Ovary (tissue), 10 donors: Measurements from ENCODE around the gene ST3GAL6. TPM values are rescaled to one million over a fixed set of nuclear protein-coding genes. Genes with fewer than 3 reads are reported as not detected.

Experiments used
- DNase-seq, 5 donors: peaks; one replicate each; pipeline ENCODE4 v3.0.0-alpha.2; 2019 to 2020
- H3K27ac ChIP-seq, 2 donors: fragments of 200-600 bp; one replicate each; pipeline versions ENCODE4 v1.5.1 to v1.8.0; 2019 to 2022
- H3K27me3 ChIP-seq: fragments of 200-600 bp; one replicate; pipeline ENCODE4 v1.8.0; 2022
- H3K36me3 ChIP-seq: fragments of 200-600 bp; sonication (generic); one replicate; pipeline ENCODE4 v1.5.1; 2019
- H3K4me1 ChIP-seq: one replicate; pipeline ENCODE4 v1.8.1; 2013; ENCODE audit warnings: mild to moderate bottlenecking, moderate library complexity; ENCODE audit not compliant: insufficient read depth
- H3K4me3 ChIP-seq: fragments of 200-600 bp; sonication (generic); one replicate; pipeline ENCODE4 v1.5.1; 2017
- H3K9me3 ChIP-seq, 2 donors: fragments of 200-600 bp in 1 of 2; sonication (generic) in 1 of 2; one replicate each; pipeline versions ENCODE4 v1.5.1 to v1.8.1; 2013 to 2019; ENCODE audit warnings: mild to moderate bottlenecking in 1 of 2, moderate library complexity in 1 of 2
- CTCF ChIP-seq, 3 donors: fragments of 450-650 bp in 2 of 3; fragments of 200-600 bp in 1 of 3; IDR thresholded peaks; one replicate each; pipeline versions ENCODE4 v1.5.1 to v1.8.0; 2016 to 2022; ENCODE audit warnings: antibody characterized with exemption in 3 of 3, mild to moderate bottlenecking in 1 of 3
- EP300 ChIP-seq: sonication (generic); formaldehyde crosslinking; IDR thresholded peaks from one replicate; pipeline ENCODE4 v1.6.1; 2017; ENCODE audit warnings: antibody characterized with exemption
- POLR2A ChIP-seq: fragments of 450-650 bp; IDR thresholded peaks from one replicate; pipeline ENCODE4 v1.6.1; 2017; ENCODE audit warnings: antibody characterized with exemption, mild to moderate bottlenecking, moderate library complexity
- WGBS, 3 donors: extraction: QIAGEN DNeasy Blood & Tissue Kit in 1 of 3; methylation state at CpG; one replicate each; pipeline versions ENCODE4 v1.1.5 to v1.1.7; 2013 to 2017; 5-methylcytosine and 5-hydroxymethylcytosine counted together
- intact Hi-C, 4 donors: fragments of 100-400 bp; cut with DNase I; formaldehyde crosslinking; loops; one replicate each; pipeline versions ENCODE4 v1.11.0 to v1.15.1; 2022 to 2023
- long read RNA-seq, 3 donors: library from polyadenylated mRNA in 2 of 3; unstranded in 2 of 3; transcript quantifications; one replicate each; pipeline ENCODE4 v2.0.0 and lab custom pipeline, GENCODE V29; 2021 to 2026
- polyA plus RNA-seq, 2 donors: library from polyadenylated mRNA; stranded (reverse); fragments of 200-250 nt in 1 of 2; fragments of 350-450 nt in 1 of 2; fragmentation: Illumina TruSeq in 1 of 2; extraction: RNeasy Lipid Tissue Mini Kit (QIAGEN cat#74804) in 1 of 2; gene quantifications; one replicate each; pipeline ENCODE4 v1.2.3, GENCODE V29; 2013 to 2014
- total RNA-seq, 7 donors: library from RNA; depleted of rRNA in 2 of 7; stranded (reverse); fragments of >200 nt in 2 of 7; fragmentation: NEBNext Ultra II Directional in 3 of 7; extraction: Animal tissue kit (Norgen Biotek cat#: 25700) in 3 of 7; gene quantifications; one replicate each; pipeline versions ENCODE4 v1.1.0 to v1.2.4, GENCODE V29; 2016 to 2023
- donor health status: DM: no; HTN: no; CAD: no; lungs with moderate emphysema.
- donor health status: DM: no; HTN: no; CAD: no.
- donor health status: Bipolar disorder and iron deficiency.
- donor health status: DM: yes; HTN: yes; CAD: no.
- donor health status: DM: no; HTN: no; CAD: no.
- donor health status: DM: yes; HTN: yes; CAD: no.

The ST3GAL6 gene
- total RNA-seq, result 10 to 100 TPM in 2 of 7 donors, 1 to 10 TPM in 5; 1.9 to 16.7 (median 3.7) TPM
- polyA plus RNA-seq, result 1 to 10 TPM; 2.0 to 4.4 TPM
- long read RNA-seq, donor 1, partial matches to known transcripts, result 0 of 11 reads
- long read RNA-seq, donor 1, other reads (novel, unspliced or antisense), result 6 of 11 reads
- long read RNA-seq, donor 2, partial matches to known transcripts, result 25 of 30 reads
- long read RNA-seq, donor 2, other reads (novel, unspliced or antisense), result 5 of 30 reads
- long read RNA-seq, donor 3, partial matches to known transcripts, result 0 of 8 reads
- long read RNA-seq, donor 3, other reads (novel, unspliced or antisense), result 5 of 8 reads

DNA sequence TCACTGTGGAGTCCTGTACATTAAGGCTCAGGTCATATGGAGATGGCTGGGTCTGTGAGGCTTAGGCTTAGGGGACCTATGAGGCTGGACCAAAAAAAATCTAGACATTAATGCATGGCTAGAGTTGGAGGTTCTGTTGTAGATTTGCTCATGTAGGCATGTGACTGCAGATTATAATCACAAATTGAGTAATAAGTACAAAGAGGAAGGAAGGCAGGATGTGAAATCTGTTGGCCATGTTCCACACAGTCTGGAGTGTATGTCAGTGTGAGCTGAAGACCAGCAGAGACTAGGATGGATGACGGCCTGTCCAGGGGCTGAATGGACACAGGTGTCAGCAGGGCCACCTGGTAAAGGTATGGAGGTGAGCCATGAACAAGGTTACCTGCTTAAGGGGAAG lies at the start of gene ST3GAL6:
TSS of gene ST3GAL6 (plus strand) at position 265 of the 400 bp plus-strand sequence. CDS start 5,101 bp downstream, outside the sequence.
- intact Hi-C loops, result no loop called here
- H3K4me1 ChIP-seq, result peaks cover 4% of the 10 kb centered on the region
- no peak within 1 kb of the TSS for H3K4me3 ChIP-seq
- no peaks in the 10 kb centered on the region for H3K27me3 ChIP-seq
- TF ChIP-seq POLR2A (no peak), CTCF (IDR thresholded peaks at IDR 0.05) (no peak), EP300 (no peak)
- H3K9me3 ChIP-seq, result no peaks in the 10 kb centered on the region
- 70 to 80% (median 72%) methylated on average over 1 of the region's 1 CpG for WGBS, 3 donors
- no peak for DNase-seq
- H3K27ac ChIP-seq, result no peak within 1 kb of the TSS
- no peaks in the 10 kb centered on the region for H3K36me3 ChIP-seq

- Histone ChIP-seq H3K4me1 (peaks cover 4% of the 10 kb centered on the region), H3K27ac (no peak overlapping the region), H3K4me3 (no peak overlapping the region), H3K27me3 (no peaks in the 10 kb centered on the region), H3K9me3 (no peaks in the 10 kb centered on the region), H3K36me3 (no peaks in the 10 kb centered on the region)
- intact Hi-C loops, result no loop called here
- DNase-seq, result no peak
- 78 to 83% (median 80%) methylated on average over 3 of the region's 3 CpGs for WGBS, 3 donors
- TF ChIP-seq EP300, result no peak
- no peak for TF ChIP-seq POLR2A
- TF ChIP-seq CTCF (IDR thresholded peaks at IDR 0.05), result no peak
Observed at GRCh38 chr3:98713984-98714383, 49.2 kb upstream of the ST3GAL6 start.

DNA sequence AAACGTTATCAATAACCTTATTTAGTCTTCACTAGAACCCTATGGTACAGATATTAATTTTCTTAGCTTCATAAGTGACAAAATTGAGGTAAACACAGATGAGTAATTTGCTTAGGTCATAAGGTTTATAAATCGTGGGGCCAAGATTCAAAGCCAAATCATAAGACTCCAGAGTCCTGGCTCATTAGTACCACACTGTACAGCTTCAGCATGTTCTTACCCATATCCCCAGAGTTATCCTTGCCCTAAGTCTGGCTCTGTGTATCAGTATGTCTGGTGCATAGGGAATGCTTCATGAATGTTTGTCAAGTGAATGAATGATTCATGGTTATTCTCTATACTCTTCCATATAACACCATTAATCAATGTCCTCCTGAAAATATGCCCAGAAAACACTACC lies 45.6 kb upstream of the ST3GAL6 start:
- no peak overlapping the region for H3K4me3 ChIP-seq
- H3K27me3 ChIP-seq, result no peaks in the 10 kb centered on the region
- TF ChIP-seq POLR2A, result no peak
- no peak for TF ChIP-seq CTCF (IDR thresholded peaks at IDR 0.05)
- no peak for TF ChIP-seq EP300
- H3K4me1 ChIP-seq, result no peaks in the 10 kb centered on the region
- DNase-seq, result no peak
- no peaks in the 10 kb centered on the region for H3K9me3 ChIP-seq
- no peak overlapping the region for H3K27ac ChIP-seq
- H3K36me3 ChIP-seq, result no peaks in the 10 kb centered on the region
- intact Hi-C loops, result no loop called here
- 65 to 76% (median 70%) methylated on average over 2 of the region's 2 CpGs for WGBS, 3 donors

DNA sequence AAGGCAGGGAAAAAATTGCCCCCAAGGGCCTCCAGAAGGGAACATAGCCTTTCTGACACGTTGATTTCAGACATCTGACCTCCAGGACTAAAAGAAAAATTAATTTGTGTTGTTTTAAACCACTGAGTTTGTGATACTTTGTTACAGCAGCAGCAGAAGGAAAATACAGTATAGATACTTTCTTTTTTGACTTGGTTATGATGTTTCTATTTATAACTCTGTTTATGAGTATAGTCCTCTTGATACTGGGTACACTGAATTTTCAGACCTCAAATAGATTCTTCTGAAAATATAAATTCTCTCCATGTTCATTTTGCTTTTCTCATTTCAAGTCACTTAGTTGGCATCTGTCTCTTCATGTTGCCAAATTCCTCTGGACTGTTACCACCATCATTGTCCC lies 44.4 kb upstream of the ST3GAL6 start:
- 38 to 63% (median 39%) methylated on average over 1 of the region's 1 CpG for WGBS, 3 donors
- TF ChIP-seq CTCF (IDR thresholded peaks at IDR 0.05) (no peak), POLR2A (no peak), EP300 (no peak)
- Histone ChIP-seq H3K4me1 (no peaks in the 10 kb centered on the region), H3K27ac (no peak overlapping the region), H3K9me3 (no peaks in the 10 kb centered on the region), H3K27me3 (no peaks in the 10 kb centered on the region), H3K36me3 (no peaks in the 10 kb centered on the region), H3K4me3 (no peak overlapping the region)
- DNase-seq, result no peak
- intact Hi-C loops, result no loop called here
